CD4-positive, alpha-beta T cell (primary cell): ENCODE results near the gene C11orf52. TPM values are rescaled to one million over a fixed set of nuclear protein-coding genes. Genes with fewer than 3 reads are reported as not detected.

ENCODE experiments used
- ATAC-seq: fragments of 200-7000 bp; cut with Tn5 transposase; one replicate; pipeline ENCODE4 v1.10.0; 2022; ENCODE audit warnings: mild to moderate bottlenecking; ENCODE audit not compliant: poor library complexity
- CTCF ChIA-PET: fragments of 350-600 bp; sonication (Branson Sonifier 250); formaldehyde crosslinking; loops from one replicate; lab custom pipeline; 2021; ENCODE audit warnings: antibody characterized with exemption, inconsistent platforms; lab: Charles Lee
- POLR2A ChIA-PET: fragments of 350-600 bp; sonication (Branson Sonifier 250); formaldehyde crosslinking; loops from one replicate; lab custom pipeline; 2021; ENCODE audit warnings: antibody characterized with exemption, inconsistent platforms; lab: Charles Lee
- DNase-seq, 14 experiments: peaks; one replicate each; pipeline ENCODE4 v3.0.0-alpha.2; 2013 to 2020; ENCODE audit warnings: mixed read lengths in 2 of 14
- H3K27ac ChIP-seq, 2 donors: one replicate each; pipeline versions ENCODE4 v1.5.1 to v1.7.0; 2013; ENCODE audit warnings: low read length in 2 of 2, low read depth in 1 of 2, mild to moderate bottlenecking in 1 of 2
- H3K27me3 ChIP-seq, 2 experiments: 1 replicate in 1 of 2; 2 replicates in 1 of 2; pipeline versions ENCODE4 v1.6.1 to v1.7.0; 2013; ENCODE audit warnings: low read length in 2 of 2, control low read depth in 1 of 2, mild to moderate bottlenecking in 1 of 2, moderate library complexity in 1 of 2; ENCODE audit not compliant: insufficient read depth in 2 of 2, control insufficient read depth in 1 of 2
- H3K36me3 ChIP-seq: one replicate; pipeline ENCODE4 v1.6.1; 2013; ENCODE audit warnings: low read length, control low read depth; ENCODE audit not compliant: insufficient read depth
- H3K4me1 ChIP-seq: one replicate; pipeline ENCODE4 v1.6.1; 2013; ENCODE audit warnings: low read length, control low read depth; ENCODE audit not compliant: insufficient read depth
- H3K4me3 ChIP-seq: one replicate; pipeline ENCODE4 v1.5.1; 2013; ENCODE audit warnings: mild to moderate bottlenecking, low read length, moderate library complexity
- H3K9me3 ChIP-seq, 2 experiments: 1 replicate in 1 of 2; 2 replicates in 1 of 2; pipeline versions ENCODE4 v1.6.1 to v1.7.0; 2013; ENCODE audit warnings: low read length in 2 of 2, mild to moderate bottlenecking in 2 of 2, control low read depth in 1 of 2, moderate library complexity in 1 of 2; ENCODE audit not compliant: control insufficient read depth in 1 of 2, insufficient read depth in 1 of 2
- H3K27ac Mint-ChIP-seq: one replicate; pipeline ENCODE4 v1.8.0; 2020; ENCODE audit warnings: mixed read lengths
- H3K27me3 Mint-ChIP-seq: one replicate; pipeline ENCODE4 v1.8.0; 2021; ENCODE audit warnings: mixed read lengths
- H3K36me3 Mint-ChIP-seq: one replicate; pipeline ENCODE4 v1.8.0; 2021; ENCODE audit warnings: low read depth, mixed read lengths
- H3K4me1 Mint-ChIP-seq: one replicate; pipeline ENCODE4 v1.8.0; 2021; ENCODE audit warnings: low read depth, mixed read lengths
- H3K4me3 Mint-ChIP-seq: one replicate; pipeline ENCODE4 v1.8.0; 2020; ENCODE audit warnings: mild to moderate bottlenecking, mixed read lengths
- H3K9me3 Mint-ChIP-seq: one replicate; pipeline ENCODE4 v1.8.0; 2020; ENCODE audit warnings: mixed read lengths
- CTCF ChIP-seq: fragments of 200-600 bp; IDR thresholded peaks from one replicate; pipeline ENCODE4 v1.8.0; 2022; ENCODE audit warnings: antibody characterized with exemption, mild to moderate bottlenecking
- intact Hi-C, 2 experiments: fragments of 100-400 bp; cut with DNase I in 1 of 2; cut with micrococcal nuclease in 1 of 2; formaldehyde crosslinking; loops; one replicate each; pipeline versions ENCODE4 v1.15.1 to v1.9.0; 2023 to 2025; cut with DNase I, micrococcal nuclease
- total RNA-seq, 174 experiments: library from RNA in 2 of 174; stranded (reverse) in 2 of 174; gene quantifications; one replicate each; pipeline ENCODE4 v1.2.3 and lab custom pipeline; 2021 to 2026

Gene C11orf52
- total RNA-seq, 2 experiments from 2014 or later = not detected

- Histone ChIP-seq H3K27me3 (no peaks in the 10 kb centered on the region), H3K9me3 (peaks cover 0 to 5% of the 10 kb centered on the region in 2 experiments), H3K36me3 (no peaks in the 10 kb centered on the region), H3K4me1 (no peaks in the 10 kb centered on the region), H3K27ac (no peak overlapping the region), H3K4me3 (no peak overlapping the region)
- H3K36me3 Mint-ChIP-seq = no peaks in the 10 kb centered on the region
- no peak for TF ChIP-seq CTCF
- H3K4me3 Mint-ChIP-seq = no peak overlapping the region
- no peaks in the 10 kb centered on the region for H3K27me3 Mint-ChIP-seq
- intact Hi-C loops = no loop called here
- H3K4me1 Mint-ChIP-seq = no peaks in the 10 kb centered on the region
- no peak for DNase-seq
- no peak overlapping the region for H3K27ac Mint-ChIP-seq
- POLR2A ChIA-PET = no interaction called here
- CTCF ChIA-PET = no interaction called here
- H3K9me3 Mint-ChIP-seq = no peaks in the 10 kb centered on the region
- ATAC-seq = no peak
Observed at GRCh38 chr11:111960916-111961315, 42.2 kb downstream of the C11orf52 start.

DNA sequence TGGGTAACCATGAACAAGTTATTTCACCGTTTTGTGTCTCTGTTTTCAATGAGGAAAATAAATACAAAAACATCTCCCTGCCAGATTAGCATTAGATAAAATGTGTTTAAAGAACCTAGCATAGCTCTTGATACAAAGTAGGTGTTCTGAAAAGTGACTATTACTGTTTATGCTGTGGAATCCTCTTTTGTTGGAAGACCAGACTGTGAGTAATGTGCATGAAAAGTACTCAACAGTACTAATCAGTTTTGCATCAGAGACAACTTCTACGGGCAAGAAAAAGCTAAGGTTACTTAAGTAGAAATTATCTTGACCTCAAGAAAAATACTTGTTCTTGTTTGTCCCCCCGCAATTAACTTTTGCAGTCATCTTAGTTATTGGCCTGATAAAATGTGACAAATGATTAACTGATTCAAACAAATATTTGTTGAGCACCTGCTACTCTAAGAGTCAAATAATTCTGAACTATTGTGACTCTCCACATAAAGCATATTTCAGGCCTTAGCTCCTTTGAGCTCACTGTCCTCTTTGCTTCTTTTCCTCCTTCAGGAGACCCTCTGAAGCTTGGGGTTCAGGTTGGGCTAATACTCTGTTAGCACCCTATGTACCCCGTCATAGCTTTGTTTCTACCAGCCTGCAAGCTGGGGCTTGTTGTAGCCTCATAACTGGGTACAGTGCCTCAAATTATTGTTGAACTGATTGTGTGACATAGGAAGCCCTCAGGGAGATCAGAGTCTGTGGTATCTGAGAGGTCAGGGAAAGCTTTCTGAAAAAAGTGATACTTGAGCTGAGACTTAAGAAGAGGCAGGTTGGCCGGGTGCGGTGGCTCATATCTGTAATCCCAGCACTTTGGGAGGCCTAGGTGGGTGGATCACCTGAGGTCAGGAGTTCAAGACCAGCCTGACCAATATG lies 42.9 kb downstream of the C11orf52 start:
- ATAC-seq (no peak), DNase-seq (no peak)
- H3K27ac Mint-ChIP-seq = no peak overlapping the region
- H3K4me3 Mint-ChIP-seq = no peak overlapping the region
- TF ChIP-seq CTCF = no peak
- H3K4me1 ChIP-seq = no peaks in the 10 kb centered on the region
- CTCF ChIA-PET = no interaction called here
- H3K4me3 ChIP-seq = no peak overlapping the region
- no peaks in the 10 kb centered on the region for H3K27me3 Mint-ChIP-seq
- H3K9me3 ChIP-seq = peaks cover 0 to 5% of the 10 kb centered on the region in 2 experiments
- POLR2A ChIA-PET = no interaction called here
- no peak overlapping the region for H3K27ac ChIP-seq
- H3K9me3 Mint-ChIP-seq = no peaks in the 10 kb centered on the region
- H3K27me3 ChIP-seq = no peaks in the 10 kb centered on the region
- no peaks in the 10 kb centered on the region for H3K36me3 Mint-ChIP-seq
- intact Hi-C loops = no loop called here
- no peaks in the 10 kb centered on the region for H3K36me3 ChIP-seq
- no peaks in the 10 kb centered on the region for H3K4me1 Mint-ChIP-seq

GRCh38 chr11:111963931-111964340 lies 45.2 kb downstream of the C11orf52 start:
- ATAC-seq (no peak), DNase-seq (no peak)
- Histone ChIP-seq H3K4me3 (no peak overlapping the region), H3K27ac (no peak overlapping the region), H3K27me3 (no peaks in the 10 kb centered on the region), H3K9me3 (no peaks in the 10 kb centered on the region), H3K36me3 (no peaks in the 10 kb centered on the region), H3K4me1 (no peaks in the 10 kb centered on the region)
- no peaks in the 10 kb centered on the region for H3K4me1 Mint-ChIP-seq
- ChIA-PET POLR2A (no interaction called here), CTCF (no interaction called here)
- H3K27me3 Mint-ChIP-seq = no peaks in the 10 kb centered on the region
- H3K4me3 Mint-ChIP-seq = no peak overlapping the region
- no peaks in the 10 kb centered on the region for H3K9me3 Mint-ChIP-seq
- H3K27ac Mint-ChIP-seq = no peak overlapping the region
- intact Hi-C loops = no loop called here
- H3K36me3 Mint-ChIP-seq = no peaks in the 10 kb centered on the region
- no peak for TF ChIP-seq CTCF
